Activated CD4-positive, alpha-beta memory T cell treated with anti-CD3 and anti-CD28 coated beads for 36 hours (primary cell): Measurements from ENCODE around the gene XRCC3. TPM values are rescaled to one million over a fixed set of nuclear protein-coding genes. Genes with fewer than 3 reads are reported as not detected.

Experiments used
- CTCF ChIA-PET: fragments of 350-600 bp; sonication (Branson Sonifier 250); formaldehyde crosslinking; loops from one replicate; lab custom pipeline; 2021; ENCODE audit warnings: antibody characterized with exemption, inconsistent platforms; lab: Charles Lee
- POLR2A ChIA-PET: fragments of 350-600 bp; sonication (Branson Sonifier 250); formaldehyde crosslinking; loops from one replicate; lab custom pipeline; 2021; ENCODE audit warnings: antibody characterized with exemption; lab: Charles Lee
- DNase-seq: peaks from one replicate; pipeline ENCODE4 v3.0.0-alpha.2; 2020
- H3K27ac Mint-ChIP-seq: one replicate; pipeline ENCODE4 v1.8.0; 2021; ENCODE audit warnings: mixed read lengths
- H3K27me3 Mint-ChIP-seq: one replicate; pipeline ENCODE4 v1.8.0; 2021; ENCODE audit warnings: mixed read lengths
- H3K36me3 Mint-ChIP-seq: one replicate; pipeline ENCODE4 v1.8.0; 2021; ENCODE audit warnings: mixed read lengths
- H3K4me1 Mint-ChIP-seq: one replicate; pipeline ENCODE4 v1.8.0; 2021; ENCODE audit warnings: low read depth, mixed read lengths
- H3K4me3 Mint-ChIP-seq: one replicate; pipeline ENCODE4 v1.8.0; 2021; ENCODE audit warnings: mild to moderate bottlenecking, mixed read lengths
- H3K9me3 Mint-ChIP-seq: one replicate; pipeline ENCODE4 v1.8.0; 2021; ENCODE audit warnings: mixed read lengths
- intact Hi-C: fragments of 100-400 bp; cut with micrococcal nuclease; formaldehyde crosslinking; loops from one replicate; pipeline ENCODE4 v1.15.1; 2023
- total RNA-seq, 2 experiments: library from RNA; stranded (reverse); gene quantifications; one replicate each; pipeline ENCODE4 v1.2.3, GENCODE V29; 2021

Gene XRCC3
- total RNA-seq, 2 experiments from 2014 or later = 41.9 to 48.5 TPM

DNA sequence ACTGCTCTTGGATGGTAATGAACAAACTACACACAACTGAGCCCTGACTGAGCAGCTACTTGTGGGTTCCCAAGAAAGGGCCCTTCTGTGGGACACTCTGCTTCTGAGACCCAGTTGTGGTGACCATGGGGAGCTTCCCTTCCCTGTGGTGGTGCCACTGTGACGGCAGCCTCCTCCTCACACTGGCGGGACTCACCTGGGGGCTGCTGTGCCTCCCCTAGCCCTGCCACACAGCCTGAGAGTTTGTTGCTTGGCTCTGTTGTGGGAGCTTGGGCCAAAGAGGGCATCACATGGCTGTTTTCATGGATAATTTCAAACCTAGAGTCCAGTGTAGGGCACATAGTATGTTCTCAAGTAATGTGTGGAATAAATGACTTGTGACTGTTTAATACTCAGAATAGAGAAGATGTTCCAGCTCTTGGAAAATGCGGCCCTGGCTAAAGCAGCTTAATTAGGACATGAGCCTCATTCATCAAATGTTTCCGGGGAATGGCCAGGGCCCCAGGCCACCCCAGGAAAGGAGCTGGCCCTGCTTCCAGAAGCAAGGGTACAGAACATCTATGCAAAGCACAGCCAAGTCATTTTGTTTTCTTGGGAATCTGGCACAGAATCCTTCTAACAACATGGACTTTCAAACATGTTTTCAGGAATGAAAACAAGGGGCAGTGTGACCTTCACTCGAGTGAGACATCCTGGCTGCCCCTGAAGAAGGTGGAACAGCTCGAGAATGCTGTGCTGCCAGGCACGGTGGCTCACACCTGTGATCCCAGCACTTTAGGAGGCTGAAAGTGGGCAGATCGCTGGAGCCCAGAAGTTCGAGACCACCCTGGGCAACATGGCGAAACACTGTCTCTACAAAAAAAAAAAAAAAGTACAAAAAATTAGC, 21.5 kb upstream of the XRCC3 start:
- POLR2A ChIA-PET = interaction anchor here (1.8 kb wide), 1 partner anchor 21 kb away, joined by 4 read pairs; the partner anchor contains the start of genes XRCC3 and ZFYVE21
- Mint-ChIP-seq H3K27ac (no peak overlapping the region), H3K9me3 (no peaks in the 10 kb centered on the region), H3K27me3 (no peaks in the 10 kb centered on the region), H3K4me3 (no peak overlapping the region), H3K36me3 (peaks cover 7% of the 10 kb centered on the region), H3K4me1 (no peaks in the 10 kb centered on the region)
- intact Hi-C loops = no loop called here
- no peak for DNase-seq
- CTCF ChIA-PET = no interaction called here

DNA sequence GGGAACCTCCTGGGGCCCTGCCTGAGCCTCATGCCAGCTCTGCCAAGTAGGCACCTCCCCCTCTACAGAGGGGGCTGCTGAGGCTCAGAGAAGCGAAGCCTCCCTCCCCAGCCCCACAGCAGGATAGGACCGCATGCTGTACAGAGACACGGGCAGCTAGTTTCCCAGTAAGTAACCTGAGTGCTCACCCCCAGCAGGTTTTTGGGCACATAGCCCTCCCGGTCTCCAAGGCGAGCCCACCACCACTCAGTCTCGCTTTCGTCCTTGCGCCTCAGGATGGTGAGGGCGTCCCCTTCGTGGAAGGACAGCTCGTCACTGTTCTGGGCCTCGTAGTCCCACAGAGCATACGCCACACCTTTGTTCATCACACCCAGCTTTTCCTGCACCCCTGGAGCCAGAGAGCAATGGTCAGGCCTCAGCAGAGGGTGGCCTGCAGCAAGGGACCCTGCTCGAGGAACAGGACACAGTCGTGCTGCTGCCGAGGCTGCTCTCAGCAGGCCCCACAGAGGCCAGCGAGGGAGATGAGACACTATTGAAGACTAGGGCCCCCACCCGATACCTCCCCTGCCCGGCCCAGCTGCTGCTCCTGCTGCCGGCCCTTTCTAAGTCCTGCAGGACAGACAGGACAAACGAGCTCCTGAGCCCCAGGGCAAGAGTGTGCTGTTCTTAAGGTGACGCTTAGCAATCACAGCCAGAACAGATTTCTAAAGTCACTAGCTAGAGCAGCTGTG, 20.7 kb upstream of the XRCC3 start:
- H3K4me3 Mint-ChIP-seq = no peak overlapping the region
- peaks cover 7% of the 10 kb centered on the region for H3K36me3 Mint-ChIP-seq
- H3K9me3 Mint-ChIP-seq = no peaks in the 10 kb centered on the region
- CTCF ChIA-PET = interaction anchor here (0.6 to 0.8 kb wide), 2 partner anchors 70 to 1044 kb away, joined by 3 read pairs; no protein-coding TSS in a partner anchor
- POLR2A ChIA-PET = interaction anchor here (1.8 kb wide), 1 partner anchor 21 kb away, joined by 4 read pairs; the partner anchor contains the start of genes XRCC3 and ZFYVE21
- H3K4me1 Mint-ChIP-seq = no peaks in the 10 kb centered on the region
- no peaks in the 10 kb centered on the region for H3K27me3 Mint-ChIP-seq
- H3K27ac Mint-ChIP-seq = no peak overlapping the region
- intact Hi-C loops = no loop called here
- DNase-seq = no peak

DNA sequence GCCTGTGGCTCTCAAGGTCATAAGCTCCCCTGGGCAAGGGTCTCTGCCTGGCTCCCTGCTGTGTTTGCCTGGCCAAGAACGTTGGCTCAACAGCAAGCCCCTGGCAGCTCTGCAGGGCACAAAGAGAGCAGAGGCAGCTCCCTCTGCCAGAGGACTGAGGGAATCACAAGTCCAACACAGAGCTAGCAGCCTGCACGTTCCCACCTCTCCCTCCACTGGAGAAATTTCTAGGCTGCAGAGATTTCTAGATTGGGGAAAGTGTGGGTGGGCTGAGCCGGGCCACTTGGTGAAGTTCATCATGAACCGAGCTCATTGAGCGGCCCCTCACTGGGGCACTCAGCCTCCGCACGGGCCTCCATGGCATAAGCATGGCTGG, 20.2 kb upstream of the XRCC3 start:
- intact Hi-C loops = no loop called here
- Mint-ChIP-seq H3K4me3 (no peak overlapping the region), H3K9me3 (no peaks in the 10 kb centered on the region), H3K27ac (no peak overlapping the region), H3K27me3 (no peaks in the 10 kb centered on the region), H3K4me1 (no peaks in the 10 kb centered on the region), H3K36me3 (peaks cover 7% of the 10 kb centered on the region)
- DNase-seq = no peak
- ChIA-PET CTCF (interaction anchor here (0.6 to 0.8 kb wide), 2 partner anchors 71 to 1044 kb away, joined by 3 read pairs; no protein-coding TSS in a partner anchor), POLR2A (interaction anchor here (1.8 kb wide), 1 partner anchor 20 kb away, joined by 4 read pairs; the partner anchor contains the start of genes XRCC3 and ZFYVE21)

DNA sequence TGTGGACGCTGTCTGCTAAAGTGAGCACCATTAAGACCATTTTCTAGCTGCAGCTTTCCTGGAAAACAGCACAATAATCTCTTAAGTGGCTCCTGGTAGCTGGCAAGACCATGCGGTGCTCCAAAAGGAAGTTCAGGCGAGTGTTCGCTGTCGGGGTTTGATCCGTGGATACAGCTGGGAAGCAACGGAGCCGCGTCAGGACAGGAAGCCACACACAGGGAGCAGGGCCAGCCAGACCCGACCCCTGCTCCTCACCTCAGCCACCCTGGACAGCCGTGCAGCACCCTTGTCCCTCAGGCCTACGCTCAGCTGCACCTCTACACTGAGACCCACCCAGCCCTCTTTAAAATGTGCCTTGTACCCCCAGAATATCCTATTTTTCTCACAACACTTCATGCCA, 19.8 kb upstream of the XRCC3 start:
- no peaks in the 10 kb centered on the region for H3K4me1 Mint-ChIP-seq
- ChIA-PET CTCF (interaction anchor here (0.8 kb wide), 1 partner anchor 71 kb away, joined by 3 read pairs; no protein-coding TSS in a partner anchor), POLR2A (interaction anchor here (1.8 kb wide), 1 partner anchor 20 kb away, joined by 4 read pairs; the partner anchor contains the start of genes XRCC3 and ZFYVE21)
- intact Hi-C loops = no loop called here
- H3K27me3 Mint-ChIP-seq = no peaks in the 10 kb centered on the region
- H3K9me3 Mint-ChIP-seq = no peaks in the 10 kb centered on the region
- H3K4me3 Mint-ChIP-seq = no peak overlapping the region
- no peak overlapping the region for H3K27ac Mint-ChIP-seq
- H3K36me3 Mint-ChIP-seq = peaks cover 7% of the 10 kb centered on the region
- no peak for DNase-seq

DNA sequence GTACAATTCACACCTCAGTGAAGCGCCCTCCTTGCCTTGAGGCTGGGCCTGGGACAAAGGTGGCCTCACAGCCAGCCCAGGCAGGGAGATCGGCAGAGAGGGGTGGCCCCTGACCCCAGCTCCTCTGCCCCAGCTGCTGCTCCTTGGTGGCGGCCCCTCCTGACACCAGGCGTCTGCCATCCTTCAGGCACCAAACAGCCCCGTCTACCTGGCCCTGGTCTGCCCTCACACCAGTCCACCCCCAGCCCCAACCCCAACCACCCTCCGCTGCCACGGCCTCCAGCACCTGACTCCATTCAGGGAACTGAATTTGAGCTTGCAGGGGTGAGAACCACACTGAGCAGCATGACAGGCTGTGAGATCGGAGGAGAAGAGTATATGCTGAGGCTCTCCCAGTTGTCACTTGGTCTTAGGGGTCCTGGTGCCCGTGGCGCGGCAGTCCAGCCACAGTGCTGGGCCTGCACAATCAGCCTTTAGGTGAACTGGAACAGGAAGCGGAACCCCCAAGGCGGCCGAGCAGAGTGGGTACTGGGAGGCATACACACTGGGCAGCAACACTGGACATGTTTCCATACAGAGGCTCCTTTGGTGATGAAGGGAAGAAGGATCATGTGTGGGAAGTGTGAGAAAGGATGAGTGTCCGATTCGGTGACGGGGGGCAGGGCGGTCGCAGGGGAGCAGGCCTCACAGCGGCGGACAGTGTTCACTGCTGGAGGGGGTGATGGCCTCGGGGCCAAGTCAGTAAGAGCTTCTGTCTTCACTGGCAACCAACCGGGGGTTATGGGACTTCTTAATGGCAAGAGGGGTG, 19.0 kb upstream of the XRCC3 start:
- Mint-ChIP-seq H3K4me3 (no peak overlapping the region), H3K27me3 (no peaks in the 10 kb centered on the region), H3K9me3 (no peaks in the 10 kb centered on the region), H3K36me3 (peaks cover 5% of the 10 kb centered on the region), H3K4me1 (no peaks in the 10 kb centered on the region), H3K27ac (no peak overlapping the region)
- intact Hi-C loops = no loop called here
- ChIA-PET POLR2A (interaction anchor here (1.0 kb wide), 1 partner anchor 170 kb away, joined by 3 read pairs; no protein-coding TSS in a partner anchor), CTCF (no interaction called here)
- no peak for DNase-seq

DNA sequence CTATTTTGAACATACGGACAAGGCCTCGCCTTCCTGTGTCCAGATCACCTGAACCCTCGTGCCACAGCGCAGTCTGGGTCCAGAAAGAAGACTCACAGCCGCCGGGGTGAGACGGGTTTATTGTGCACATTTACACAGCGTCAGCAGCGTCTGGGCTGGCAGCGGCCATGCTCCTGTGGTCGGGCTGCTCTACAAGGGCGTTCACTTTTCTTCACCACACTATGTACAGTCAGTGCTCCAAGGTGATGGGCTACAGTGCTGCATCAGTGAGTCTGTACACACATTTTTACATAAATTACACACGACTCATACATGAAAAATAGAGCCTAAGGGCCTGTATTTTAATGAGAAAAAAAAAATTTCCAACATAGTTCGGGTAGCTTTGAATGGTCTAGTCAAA, 18.4 kb upstream of the XRCC3 start:
- Mint-ChIP-seq H3K4me3 (no peak overlapping the region), H3K36me3 (peaks cover 5% of the 10 kb centered on the region), H3K27me3 (no peaks in the 10 kb centered on the region), H3K4me1 (no peaks in the 10 kb centered on the region), H3K27ac (no peak overlapping the region), H3K9me3 (no peaks in the 10 kb centered on the region)
- no peak for DNase-seq
- CTCF ChIA-PET = no interaction called here
- intact Hi-C loops = no loop called here
- POLR2A ChIA-PET = interaction anchor here (1.0 kb wide), 1 partner anchor 170 kb away, joined by 3 read pairs; no protein-coding TSS in a partner anchor

DNA sequence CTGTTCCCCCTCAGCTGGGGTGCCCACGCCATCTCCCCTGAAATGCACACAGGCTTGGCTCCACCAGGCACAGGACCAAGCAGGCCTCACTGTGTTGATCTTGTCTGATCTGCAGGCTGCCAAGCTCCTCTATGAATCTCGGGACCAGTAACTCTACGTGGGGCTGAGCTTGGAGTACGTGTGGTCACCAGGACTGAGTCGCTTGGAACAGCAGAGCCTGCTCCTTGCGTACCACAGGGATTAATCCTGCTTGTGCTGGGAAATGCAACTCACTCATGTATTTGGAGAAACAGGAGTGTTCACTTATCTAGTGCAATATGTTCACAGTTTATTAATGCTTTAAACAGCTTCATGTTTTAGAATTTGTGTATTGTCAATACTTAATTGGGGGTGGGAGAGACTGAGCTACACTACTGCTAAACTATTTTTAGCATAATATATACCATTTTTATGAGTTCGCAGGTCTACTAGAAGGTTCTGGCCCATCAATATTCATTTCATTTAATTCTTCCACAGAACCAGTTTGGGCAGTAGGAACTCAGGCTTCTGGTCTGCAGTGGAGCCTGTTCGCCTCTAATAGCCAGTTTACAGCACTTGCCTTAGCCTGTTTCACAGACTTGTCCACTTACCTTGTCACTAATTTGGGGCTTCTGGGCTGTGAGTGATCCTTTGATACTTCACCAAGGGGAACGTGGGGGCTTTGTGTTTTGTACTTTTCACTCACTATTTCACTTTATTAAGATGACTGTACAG, 17.8 kb upstream of the XRCC3 start:
- peaks cover 3% of the 10 kb centered on the region for H3K36me3 Mint-ChIP-seq
- ChIA-PET POLR2A (interaction anchor here (1.0 kb wide), 1 partner anchor 171 kb away, joined by 3 read pairs; no protein-coding TSS in a partner anchor), CTCF (no interaction called here)
- no peak for DNase-seq
- no peaks in the 10 kb centered on the region for H3K27me3 Mint-ChIP-seq
- H3K9me3 Mint-ChIP-seq = no peaks in the 10 kb centered on the region
- intact Hi-C loops = no loop called here
- no peaks in the 10 kb centered on the region for H3K4me1 Mint-ChIP-seq
- no peak overlapping the region for H3K4me3 Mint-ChIP-seq
- H3K27ac Mint-ChIP-seq = no peak overlapping the region

DNA sequence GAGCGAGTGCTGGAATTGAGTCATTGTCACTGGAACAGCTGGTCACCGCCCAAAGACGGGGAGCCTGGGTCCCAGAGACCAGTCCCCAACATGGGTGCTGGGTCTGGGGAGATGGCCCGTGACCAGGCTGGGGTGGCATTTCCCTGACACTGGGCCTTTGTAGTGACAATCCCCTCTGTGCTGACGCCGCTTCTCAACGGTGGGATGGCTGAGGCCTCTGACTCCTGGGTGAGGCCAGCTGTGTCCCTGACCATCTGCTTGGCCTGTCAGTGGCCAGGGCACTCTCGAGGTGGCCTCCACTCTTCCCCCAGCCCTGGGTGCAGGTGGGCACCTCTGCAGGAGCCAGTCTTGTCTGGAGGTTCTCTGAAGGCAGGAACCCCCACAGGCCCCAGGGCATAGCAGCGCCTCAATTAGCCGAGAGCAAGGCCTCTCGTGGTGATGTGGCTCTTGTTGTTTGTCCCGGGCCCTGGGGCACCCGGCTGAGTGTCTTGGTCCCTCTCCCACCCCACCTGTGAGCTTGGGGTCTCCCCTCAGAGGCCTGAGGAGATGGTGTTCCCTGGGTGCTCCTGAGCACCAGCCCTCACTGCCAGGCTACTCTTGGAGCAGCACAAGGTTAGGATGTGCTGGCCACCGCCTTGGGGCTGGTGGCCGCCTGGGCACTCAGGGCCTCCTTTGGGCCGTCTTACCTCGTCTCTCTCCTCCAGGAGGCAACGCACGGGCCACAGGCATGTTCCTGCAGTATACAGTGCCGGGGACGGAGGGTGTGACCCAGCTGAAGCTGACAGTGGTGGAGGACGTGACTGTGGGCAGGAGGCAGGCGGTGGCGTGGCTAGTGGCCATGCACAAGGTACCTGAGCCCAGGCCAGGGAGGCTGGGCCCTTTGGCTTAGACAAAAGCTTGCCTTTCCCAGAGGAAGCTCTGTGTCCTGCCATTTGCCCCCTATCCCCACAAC, 16.9 kb upstream of the XRCC3 start:
- Mint-ChIP-seq H3K36me3 (peaks cover 2% of the 10 kb centered on the region), H3K4me3 (no peak overlapping the region), H3K9me3 (no peaks in the 10 kb centered on the region), H3K27me3 (no peaks in the 10 kb centered on the region), H3K27ac (no peak overlapping the region), H3K4me1 (no peaks in the 10 kb centered on the region)
- POLR2A ChIA-PET = no interaction called here
- no peak for DNase-seq
- intact Hi-C loops = no loop called here
- CTCF ChIA-PET = no interaction called here

DNA sequence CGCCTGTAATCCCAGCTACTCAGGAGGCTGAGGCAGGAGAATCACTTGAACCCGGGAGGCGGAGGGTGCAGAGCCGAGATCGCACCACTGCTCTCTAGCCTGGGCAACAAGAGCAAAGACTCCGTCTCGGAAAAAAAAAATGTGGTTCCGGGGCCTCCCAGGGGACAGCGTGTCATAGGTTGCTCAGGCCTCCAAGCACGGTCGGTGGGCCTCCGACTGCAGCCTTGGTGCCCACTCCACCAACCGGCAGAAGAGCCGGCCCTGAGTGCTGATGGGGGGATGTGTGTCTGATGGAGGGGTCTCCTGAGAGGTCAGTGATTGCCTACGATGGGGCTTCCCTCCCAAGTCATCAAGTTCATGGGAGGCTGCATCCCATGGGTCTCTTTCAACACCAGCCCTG, 16.2 kb upstream of the XRCC3 start:
- no peak for DNase-seq
- H3K36me3 Mint-ChIP-seq = peaks cover 2% of the 10 kb centered on the region
- no peak overlapping the region for H3K4me3 Mint-ChIP-seq
- intact Hi-C loops = no loop called here
- CTCF ChIA-PET = no interaction called here
- H3K27me3 Mint-ChIP-seq = no peaks in the 10 kb centered on the region
- POLR2A ChIA-PET = no interaction called here
- no peak overlapping the region for H3K27ac Mint-ChIP-seq
- H3K4me1 Mint-ChIP-seq = no peaks in the 10 kb centered on the region
- H3K9me3 Mint-ChIP-seq = no peaks in the 10 kb centered on the region

DNA sequence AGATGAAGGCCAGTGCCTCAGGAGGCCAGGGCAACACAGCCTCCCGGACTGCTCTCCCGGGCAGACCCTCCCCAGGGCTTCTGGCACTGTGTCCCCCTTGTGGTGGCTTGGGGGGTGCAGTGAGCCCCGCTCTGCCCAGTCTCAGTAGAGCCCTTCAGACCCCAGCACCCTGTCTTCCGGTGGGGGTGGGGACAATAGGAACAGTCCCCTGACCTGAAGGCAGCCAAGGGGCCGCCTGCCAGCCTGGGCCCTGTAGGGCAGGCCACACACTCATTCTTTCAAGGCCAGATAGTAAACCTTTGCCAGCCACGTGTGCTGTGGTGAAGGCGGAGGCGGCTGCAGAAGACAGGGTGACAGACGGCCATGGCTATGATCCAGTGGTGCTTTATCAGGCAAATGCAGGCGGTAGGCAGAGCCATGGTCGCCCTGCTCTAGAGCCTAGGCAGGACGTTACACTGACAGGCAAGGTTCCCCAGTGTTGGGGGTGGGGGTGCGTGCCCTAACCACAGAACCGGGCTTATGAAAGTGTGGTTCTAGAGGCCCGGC, 15.3 kb upstream of the XRCC3 start:
- no peak overlapping the region for H3K27ac Mint-ChIP-seq
- no peak for DNase-seq

More for the DNA sequence above, 15.3 kb upstream of the XRCC3 start:
- Mint-ChIP-seq H3K4me1 (no peaks in the 10 kb centered on the region), H3K36me3 (peaks cover 2% of the 10 kb centered on the region), H3K27me3 (no peaks in the 10 kb centered on the region), H3K9me3 (no peaks in the 10 kb centered on the region), H3K4me3 (no peak overlapping the region)
- intact Hi-C loops = no loop called here
- ChIA-PET POLR2A (no interaction called here), CTCF (no interaction called here)
